ENCODE results near the gene RAB30. TPM values are rescaled to one million over a fixed set of nuclear protein-coding genes. Genes with fewer than 3 reads are reported as not detected.
A peak's percentile ranks its signal among the peaks of the same experiment; 100 is the strongest.

The RAB30 gene
- total and polyA plus RNA-seq, 9 of the 15 experiments (the other 6 are each of a cell fraction or from before 2014, with no cell fraction given), result 0.29 to 1.3 (median 1.0) TPM

- TF ChIP-seq ZBTB40 (IDR thresholded peaks at IDR 0.05) (no peak; the same call in 1 of the 2 replicates), ZBTB40 (CRISPR knock-in tag; IDR thresholded peaks at IDR 0.05) (no peak), FOSL1 (tag; conservative IDR thresholded peaks at IDR 0.05) (peak; percentile 31; the same call in 1 of the 2 replicates), TAF7 (tag; IDR thresholded peaks at IDR 0.05) (no peak), ZNF77 (CRISPR knock-in tag; IDR thresholded peaks at IDR 0.05) (no peak), JUND (IDR thresholded peaks at IDR 0.05; ENCODE audit: borderline replicate concordance, low read depth, low read length) (peak; percentile 72), JUND (tag; IDR thresholded peaks at IDR 0.05; ENCODE audit: borderline replicate concordance, low read depth, low read length) (peak; percentile 75; the same call in 2 of the 3 replicates), ZNF407 (IDR thresholded peaks at IDR 0.05; ENCODE audit: low read depth) (no peak), STAT5A (IDR thresholded peaks at IDR 0.05; ENCODE audit: borderline replicate concordance, low read length) (peak; percentile 84), MTA1 (IDR thresholded peaks at IDR 0.05; ENCODE audit: borderline replicate concordance) (no peak), MTA3 (IDR thresholded peaks at IDR 0.05; ENCODE audit: borderline replicate concordance) (peak; percentile 40; the same call in 1 of the 2 replicates)
These were observed 63.7 kb downstream of the RAB30 start (continued) for GRCh38 chr11:83007909-83008580.
